Esophagus muscularis mucosa (tissue), 4 donors: ENCODE results near the gene NT5DC1. TPM values are rescaled to one million over a fixed set of nuclear protein-coding genes. Genes with fewer than 3 reads are reported as not detected.

Experiments
- DNase-seq: peaks from one replicate; pipeline ENCODE4 v3.0.0-alpha.2; 2017; ENCODE audit errors: extremely low spot score
- H3K27ac ChIP-seq, 4 donors: fragments of 200-600 bp; sonication (generic); replicated peaks in 1 of 4; 1 replicate in 3 of 4; 2 replicates in 1 of 4; pipeline ENCODE4 v1.5.1; 2016 to 2019; ENCODE audit warnings: mild to moderate bottlenecking in 1 of 4
- H3K27me3 ChIP-seq, 4 donors: fragments of 200-600 bp; sonication (generic); one replicate each; pipeline versions ENCODE4 v1.5.1 to v1.6.0; 2016 to 2019
- H3K36me3 ChIP-seq, 4 donors: fragments of 200-600 bp; sonication (generic); one replicate each; pipeline ENCODE4 v1.5.1; 2016 to 2019
- H3K4me1 ChIP-seq, 4 donors: fragments of 200-600 bp; sonication (generic); one replicate each; pipeline ENCODE4 v1.5.1; 2016 to 2019
- H3K4me3 ChIP-seq, 4 donors: fragments of 200-600 bp; sonication (generic); 1 replicate in 2 of 4; 2 replicates in 2 of 4; pipeline ENCODE4 v1.5.1; 2016 to 2019; ENCODE audit warnings: mild to moderate bottlenecking in 4 of 4, moderate library complexity in 1 of 4
- H3K9me3 ChIP-seq, 4 donors: fragments of 200-600 bp; sonication (generic); 1 replicate in 3 of 4; 2 replicates in 1 of 4; pipeline ENCODE4 v1.5.1; 2016 to 2019
- CTCF ChIP-seq, 3 experiments: fragments of 200-600 bp in 2 of 3; fragments of 450-650 bp in 1 of 3; sonication (generic) in 2 of 3; IDR thresholded peaks; one replicate each; pipeline ENCODE4 v1.5.1; 2017 to 2019; ENCODE audit warnings: antibody characterized with exemption in 3 of 3, mild to moderate bottlenecking in 2 of 3, moderate library complexity in 1 of 3
- EP300 ChIP-seq: sonication (generic); formaldehyde crosslinking; IDR thresholded peaks from one replicate; pipeline ENCODE4 v1.6.1; 2017; ENCODE audit warnings: antibody characterized with exemption
- POLR2A ChIP-seq: fragments of 450-650 bp; IDR thresholded peaks from one replicate; pipeline ENCODE4 v1.6.1; 2017; ENCODE audit warnings: antibody characterized with exemption, moderate library complexity, mild to moderate bottlenecking, low read depth
- POLR2AphosphoS5 ChIP-seq, 2 donors: sonication (generic); formaldehyde crosslinking; IDR thresholded peaks; one replicate each; pipeline ENCODE4 v1.6.1; 2017; ENCODE audit warnings: antibody characterized with exemption in 2 of 2
- WGBS: methylation state at CpG from one replicate; pipeline ENCODE4 v1.1.5; 2018; 5-methylcytosine and 5-hydroxymethylcytosine counted together
- intact Hi-C: fragments of 100-400 bp; cut with DNase I; formaldehyde crosslinking; loops from one replicate; pipeline ENCODE4 v1.15.1; 2023
- total RNA-seq, 4 donors: library from RNA; depleted of rRNA; stranded (reverse); fragments of >200 nt; gene quantifications; one replicate each; pipeline versions ENCODE4 v1.1.0 to v1.2.1, GENCODE V29; 2016

Gene NT5DC1
- total RNA-seq, 4 donors from 2014 or later, result 4.1 to 8.4 (median 6.7) TPM

- 31% methylated on average over 2 of the region's 2 CpGs for WGBS
- TF ChIP-seq POLR2A (no peak), EP300 (no peak), CTCF (IDR thresholded peaks at IDR 0.05) (peak in 2 of 3 experiments; percentile 44 to 60), POLR2AphosphoS5 (IDR thresholded peaks at IDR 0.05) (no peak)
- intact Hi-C loops, result no loop called here
- Histone ChIP-seq H3K27ac (no peak overlapping the region), H3K27me3 (peaks cover 0 to 3% (median 0%) of the 10 kb centered on the region in 4 donors), H3K36me3 (no peaks in the 10 kb centered on the region), H3K4me3 (no peak overlapping the region), H3K9me3 (peaks cover 0 to 11% (median 8%) of the 10 kb centered on the region in 4 donors), H3K4me1 (peaks cover 7 to 24% (median 12%) of the 10 kb centered on the region in 4 donors)
- DNase-seq, result no peak
Observed at GRCh38 chr6:116096979-116097816, 3.5 kb upstream of the NT5DC1 start.

DNA sequence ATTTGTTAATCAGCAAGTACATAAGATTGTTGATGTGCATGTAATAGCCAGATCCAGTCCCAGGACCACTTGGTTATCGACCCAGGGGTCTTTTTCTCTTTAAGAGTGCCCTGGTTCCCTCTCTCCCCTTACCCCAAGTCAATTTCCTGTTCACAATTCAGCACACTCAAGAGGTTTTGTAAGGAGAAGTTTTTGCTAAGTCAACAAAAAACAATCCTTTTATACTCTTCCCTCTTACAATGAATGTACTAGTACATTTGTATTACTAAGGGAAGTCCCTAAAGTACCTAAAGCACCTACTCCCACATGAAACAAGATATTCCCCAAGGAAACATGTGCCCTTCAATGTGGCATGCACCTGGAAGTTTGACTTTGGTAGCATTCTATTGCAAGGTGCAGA lies 1.6 kb upstream of the NT5DC1 start:
- no peak overlapping the region for H3K4me3 ChIP-seq
- TF ChIP-seq CTCF (IDR thresholded peaks at IDR 0.05) (no peak), EP300 (no peak), POLR2A (no peak), POLR2AphosphoS5 (IDR thresholded peaks at IDR 0.05) (no peak)
- H3K9me3 ChIP-seq, result peaks cover 0 to 11% (median 8%) of the 10 kb centered on the region in 4 donors
- H3K36me3 ChIP-seq, result no peaks in the 10 kb centered on the region
- no peak for DNase-seq
- WGBS, result 60% methylated on average over 1 of the region's 1 CpG
- intact Hi-C loops, result loop anchor here (2.0 kb wide), 1 partner anchor 86 kb away; no protein-coding TSS in a partner anchor
- H3K4me1 ChIP-seq, result peaks cover 22 to 42% (median 27%) of the 10 kb centered on the region in 4 donors
- H3K27me3 ChIP-seq, result peaks cover 0 to 3% (median 0%) of the 10 kb centered on the region in 4 donors
- H3K27ac ChIP-seq, result no peak overlapping the region

- Histone ChIP-seq H3K27me3 (peaks cover 0 to 3% (median 0%) of the 10 kb centered on the region in 4 donors), H3K36me3 (no peaks in the 10 kb centered on the region), H3K4me3 (peak overlapping the region; percentile 66 to 91 (median 84)), H3K4me1 (peaks cover 27 to 54% (median 35%) of the 10 kb centered on the region in 4 donors), H3K9me3 (peaks cover 0 to 3% (median under 1%) of the 10 kb centered on the region in 4 donors), H3K27ac (peak overlapping the region; percentile 91 to 99 (median 96))
- TF ChIP-seq POLR2A (no peak), POLR2AphosphoS5 (IDR thresholded peaks at IDR 0.05) (no peak), EP300 (no peak), CTCF (IDR thresholded peaks at IDR 0.05) (no peak)
- 1% methylated on average over 12 of the region's 12 CpGs for WGBS
- intact Hi-C loops, result no loop called here
- DNase-seq, result no peak
Observed at GRCh38 chr6:116101302-116101718, 657 bp downstream of the NT5DC1 start.

DNA sequence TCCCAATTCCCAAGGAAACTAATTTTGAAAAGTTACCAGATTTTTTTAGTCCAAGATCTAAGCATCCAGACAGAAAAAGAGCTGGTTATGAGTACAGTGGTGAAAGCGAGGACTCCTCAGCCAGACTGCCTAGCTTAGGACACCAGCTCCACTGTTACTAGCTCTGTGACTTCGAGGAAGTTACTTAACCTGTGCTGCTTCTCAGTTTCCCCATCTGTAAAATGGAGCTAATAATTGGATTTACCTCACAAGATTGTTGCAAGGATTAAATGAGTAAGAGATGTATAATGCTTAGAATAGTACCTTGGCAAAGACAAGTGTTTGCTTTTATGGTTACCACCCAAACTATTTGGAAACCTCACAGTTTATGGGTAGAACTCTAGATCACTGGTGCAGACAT lies 1.1 kb downstream of the NT5DC1 start:
- TF ChIP-seq CTCF (IDR thresholded peaks at IDR 0.05) (no peak), POLR2AphosphoS5 (IDR thresholded peaks at IDR 0.05) (no peak), POLR2A (no peak), EP300 (no peak)
- Histone ChIP-seq H3K4me1 (peaks cover 27 to 54% (median 36%) of the 10 kb centered on the region in 4 donors), H3K9me3 (no peaks in the 10 kb centered on the region)

More for the DNA sequence above, 1.1 kb downstream of the NT5DC1 start:
- no peak for DNase-seq
- no peaks in the 10 kb centered on the region for H3K36me3 ChIP-seq
- WGBS, result 53% methylated on average over 2 of the region's 2 CpGs
- peak overlapping the region; percentile 91 to 99 (median 96) for H3K27ac ChIP-seq
- H3K4me3 ChIP-seq, result peak overlapping the region; percentile 66 to 91 (median 84)
- peaks cover 0 to 3% (median 0%) of the 10 kb centered on the region in 4 donors for H3K27me3 ChIP-seq
- intact Hi-C loops, result no loop called here
